ENCODE data around the gene TULP3.

The TULP3 gene

DNA sequence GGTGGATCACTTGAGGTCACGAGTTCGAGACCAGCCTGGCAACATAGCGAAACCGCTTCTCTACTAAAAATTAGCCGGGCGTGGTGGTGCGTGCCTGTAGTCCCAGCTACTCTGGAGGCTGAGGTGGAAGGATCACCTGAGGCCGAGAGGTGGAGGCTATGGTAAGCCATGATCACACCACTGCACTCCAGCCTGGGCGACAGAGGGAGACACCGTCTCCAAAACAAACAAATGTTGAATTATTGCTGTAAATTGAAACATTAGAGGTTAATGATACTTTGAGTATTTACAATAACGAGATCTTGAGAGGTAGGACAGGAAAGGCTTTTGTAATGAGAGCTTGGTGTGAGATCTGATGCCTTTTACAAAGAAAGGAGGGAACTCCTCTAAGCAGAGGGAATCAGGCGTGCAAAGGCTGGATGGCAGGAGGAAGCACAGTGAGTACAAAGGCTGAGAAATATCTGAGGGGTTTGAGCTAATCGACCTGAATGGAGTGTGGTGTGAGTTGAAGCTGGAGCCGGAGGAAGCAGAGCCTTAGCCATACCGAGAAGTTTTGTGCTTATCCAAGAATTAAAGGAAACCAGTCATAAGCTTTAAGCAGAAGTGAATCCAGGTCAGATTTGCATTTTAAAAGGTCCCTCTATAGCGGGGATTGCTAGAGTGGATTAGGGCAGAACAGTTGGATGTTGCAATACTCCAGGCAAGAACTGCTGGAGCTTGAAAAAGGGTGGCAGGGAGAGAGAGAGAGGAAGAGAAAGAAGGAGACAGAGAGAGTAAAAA, 12.5 kb upstream of the TULP3 start:
- DNase-seq, result no peak

DNA sequence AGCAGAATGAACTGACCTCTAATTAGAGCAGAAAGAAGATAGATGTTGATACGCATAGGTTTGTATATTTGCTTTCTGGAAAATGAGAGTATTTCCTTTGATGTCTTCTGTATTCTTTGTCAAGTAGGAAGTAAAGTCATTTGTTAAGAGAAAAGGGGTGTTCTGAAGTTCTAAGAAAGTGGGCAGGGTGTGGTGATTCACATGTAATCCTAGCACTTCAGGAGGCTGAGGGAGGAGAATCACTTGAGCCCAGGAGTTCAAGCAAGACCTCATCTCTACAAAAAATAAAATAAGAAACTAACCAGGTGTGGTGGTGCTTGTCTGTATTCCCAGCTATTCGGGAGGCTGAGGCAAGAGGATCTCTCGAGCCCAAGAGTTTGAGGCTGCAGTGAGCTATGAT, 10.8 kb upstream of the TULP3 start:
- DNase-seq, result no peak

DNA sequence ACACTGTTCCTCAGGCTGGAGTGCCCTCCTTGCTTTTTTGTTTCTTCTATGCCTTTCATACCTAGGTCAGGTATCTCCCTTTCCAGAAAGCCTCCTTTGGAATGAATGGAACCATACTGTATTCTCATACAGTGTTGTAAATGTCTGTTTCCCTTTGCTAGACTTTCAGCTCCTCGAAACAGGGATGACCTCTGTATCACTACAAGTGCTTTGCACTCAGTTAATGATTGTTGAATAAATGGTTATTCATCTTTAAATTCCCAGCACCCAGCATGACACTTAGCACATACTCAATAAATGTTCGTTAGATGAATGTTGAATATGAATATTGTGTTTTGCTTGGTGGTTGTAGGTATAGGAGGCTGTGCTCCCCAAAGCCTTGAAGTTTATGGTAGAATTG, 5.9 kb upstream of the TULP3 start:
- no peak for DNase-seq

GRCh38 chr12:2886768-2887450, 3.8 kb upstream of the TULP3 start:
- no peak for DNase-seq

- no peak for DNase-seq
These were observed 697 bp upstream of the TULP3 start for GRCh38 chr12:2890001-2890387.

DNA sequence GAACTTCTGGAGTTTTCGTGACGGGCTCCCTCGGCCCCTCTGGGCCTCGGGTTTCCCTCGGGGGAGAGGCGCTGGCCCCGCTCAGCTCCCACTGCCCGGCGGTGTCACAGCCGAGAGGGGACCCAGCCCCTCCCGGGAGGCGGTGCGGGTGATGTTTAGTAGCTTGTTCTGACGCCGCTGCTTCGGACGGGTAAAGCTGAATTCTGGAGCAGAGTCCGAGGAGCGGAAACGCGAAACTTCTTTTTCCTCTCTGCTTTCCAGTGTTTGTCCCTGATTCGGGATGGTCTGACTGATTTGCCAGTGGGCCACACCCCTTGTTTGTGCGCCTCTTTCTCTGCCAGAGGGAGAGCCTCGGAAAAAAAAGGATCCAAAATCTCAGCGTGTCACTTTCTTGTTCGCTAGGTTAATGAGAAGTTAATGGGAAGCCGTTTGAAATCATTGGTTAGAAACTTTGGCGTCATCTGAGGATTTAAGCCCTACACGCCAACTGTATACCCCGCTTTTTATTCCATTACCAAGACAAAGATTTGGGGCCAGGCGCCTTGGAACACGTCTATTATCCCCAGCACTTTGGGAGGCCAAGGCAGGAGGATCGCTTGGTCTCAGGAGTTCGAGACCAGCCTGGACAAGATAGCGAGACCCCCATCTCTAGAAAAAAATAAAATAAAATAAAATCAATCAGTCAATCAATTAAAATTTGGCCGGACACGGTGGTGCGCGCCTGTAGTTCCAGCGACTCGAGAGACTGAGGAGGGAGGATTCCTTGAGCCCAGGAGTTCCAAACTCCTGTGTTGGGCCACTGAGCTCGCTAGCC, 756 bp downstream of the TULP3 start:
- no peak for DNase-seq

- DNase-seq, result no peak
These were observed 1.6 kb downstream of the TULP3 start for GRCh38 chr12:2892246-2892645.

- DNase-seq, result no peak
These were observed 2.3 kb downstream of the TULP3 start for GRCh38 chr12:2893007-2893406.

- DNase-seq, result no peak
These were observed 4.4 kb downstream of the TULP3 start for GRCh38 chr12:2895051-2895451.

- no peak for DNase-seq
These were observed 4.8 kb downstream of the TULP3 start for GRCh38 chr12:2895511-2895910.

GRCh38 chr12:2897418-2897817, 6.7 kb downstream of the TULP3 start:
- DNase-seq, result no peak

DNA sequence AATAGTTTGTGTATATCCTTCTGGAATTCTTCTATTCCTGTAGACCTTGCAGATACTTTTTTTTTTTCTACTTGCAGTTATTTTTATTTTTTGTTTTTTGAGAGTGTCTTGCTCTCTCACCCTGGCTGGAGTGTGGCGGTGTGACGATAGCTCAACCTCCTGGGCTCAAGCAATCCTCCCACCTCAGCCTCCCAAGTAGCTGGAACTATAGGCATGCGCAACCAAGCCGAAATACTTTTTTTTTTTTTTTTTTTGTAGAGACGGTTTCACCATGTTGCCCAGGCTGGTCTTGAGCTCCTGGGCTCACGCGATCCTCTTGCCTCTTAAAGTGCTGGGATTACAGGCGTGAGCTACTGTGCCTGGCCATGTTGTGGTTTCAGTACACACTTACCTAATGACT, 10.0 kb downstream of the TULP3 start:
- no peak for DNase-seq

GRCh38 chr12:2902272-2902880, 11.7 kb downstream of the TULP3 start:
- DNase-seq, result no peak

DNA sequence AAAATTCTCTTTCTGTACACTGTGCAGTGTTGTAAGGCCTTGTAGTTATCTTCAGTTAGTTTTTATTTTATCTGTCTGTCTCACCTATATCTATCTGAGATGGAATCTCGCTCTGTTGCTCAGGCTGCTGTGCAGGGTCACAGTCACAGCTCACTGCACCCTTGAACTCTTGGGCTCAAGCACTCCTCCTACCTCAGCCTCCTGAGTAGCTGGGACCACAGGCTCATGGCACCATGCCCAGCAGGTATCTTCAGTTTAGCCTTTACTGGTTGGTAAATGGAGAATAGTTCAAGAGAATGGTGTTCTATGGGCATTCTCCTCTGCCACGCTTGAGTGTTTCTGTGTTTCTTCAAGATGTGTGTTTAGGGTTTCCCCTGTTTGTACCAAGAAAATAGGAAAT, 13.6 kb downstream of the TULP3 start:
- DNase-seq, result no peak

DNA sequence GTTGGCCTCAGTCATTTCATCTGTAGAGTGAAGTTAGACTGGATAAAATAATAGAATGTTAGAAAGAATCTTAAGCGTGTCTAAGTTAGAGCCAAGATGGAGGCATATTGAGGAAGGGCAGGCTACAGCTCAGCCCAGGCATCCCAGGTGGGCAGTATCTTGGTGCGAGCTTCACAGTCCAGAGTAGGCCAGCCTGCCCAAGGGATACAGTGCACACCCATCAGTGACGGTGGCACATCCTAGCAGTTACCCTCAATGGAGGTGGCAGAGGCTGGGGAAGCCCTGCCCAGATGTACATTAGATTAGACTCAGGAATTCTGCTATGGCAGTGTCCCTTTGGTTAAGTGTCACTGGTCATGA, 21.5 kb downstream of the TULP3 start:
- no peak for DNase-seq

GRCh38 chr12:2919249-2919648, 28.6 kb downstream of the TULP3 start:
- no peak for DNase-seq

DNA sequence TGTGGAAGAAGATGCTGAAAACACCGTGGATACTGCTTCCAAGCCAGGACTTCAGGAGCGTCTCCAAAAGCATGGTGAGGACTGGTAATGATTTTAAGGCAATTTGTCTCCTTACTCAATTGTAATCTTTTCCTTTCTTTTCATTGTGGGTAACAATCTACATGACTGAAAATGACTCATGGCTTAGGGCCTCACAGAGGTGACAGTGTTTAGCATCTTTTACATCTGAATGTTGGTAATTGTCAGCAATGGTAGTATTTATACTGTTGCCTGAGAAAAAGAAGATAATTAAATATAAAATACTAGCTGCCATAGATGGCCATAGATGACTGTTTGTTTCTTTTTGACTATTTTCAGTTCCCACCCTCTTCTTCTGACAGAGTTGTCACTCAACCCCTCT, 31.6 kb downstream of the TULP3 start:
- no peak for DNase-seq

- DNase-seq, result no peak
These were observed 32.4 kb downstream of the TULP3 start for GRCh38 chr12:2923057-2923456.

- DNase-seq, result no peak
These were observed 33.3 kb downstream of the TULP3 start for GRCh38 chr12:2924019-2924418.

GRCh38 chr12:2925322-2925995, 34.8 kb downstream of the TULP3 start:
- no peak for DNase-seq

DNA sequence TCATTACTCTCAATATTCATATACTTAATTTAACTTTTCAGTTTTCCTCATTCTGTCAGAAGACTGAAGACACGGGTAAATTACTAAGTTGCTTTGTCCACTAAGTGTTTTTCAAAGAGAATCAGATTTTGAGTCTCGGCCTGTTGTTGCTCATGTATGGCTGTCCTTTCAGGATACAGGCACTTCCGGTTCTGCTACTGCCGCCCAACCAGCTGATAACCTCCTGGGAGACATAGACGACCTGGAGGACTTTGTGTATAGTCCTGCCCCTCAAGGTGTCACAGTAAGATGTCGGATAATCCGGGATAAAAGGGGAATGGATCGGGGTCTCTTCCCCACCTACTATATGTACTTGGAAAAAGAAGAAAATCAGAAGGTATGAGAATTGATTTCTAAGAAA, 40.2 kb downstream of the TULP3 start:
- no peak for DNase-seq

- DNase-seq, result no peak
These were observed 42.9 kb downstream of the TULP3 start for GRCh38 chr12:2933586-2933985.

DNA sequence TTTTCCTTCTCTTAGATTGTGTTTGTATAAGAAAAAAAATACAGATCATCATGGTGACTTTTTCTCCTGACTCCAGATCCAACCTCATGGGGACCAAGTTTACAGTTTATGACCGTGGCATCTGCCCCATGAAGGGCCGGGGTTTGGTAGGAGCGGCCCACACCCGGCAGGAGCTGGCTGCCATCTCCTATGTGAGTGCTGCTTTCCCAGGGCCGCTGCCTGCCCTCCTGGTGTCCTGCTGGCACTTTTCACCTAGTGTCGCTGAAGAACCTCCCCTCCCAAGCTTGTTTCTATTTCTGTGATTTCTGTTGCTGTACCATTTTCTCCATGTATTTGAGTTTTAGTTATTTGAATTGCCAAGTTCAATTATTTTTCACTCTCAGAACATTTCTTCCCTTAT, 43.7 kb downstream of the TULP3 start:
- DNase-seq, result no peak
